ENCODE data around the gene ITPR1.

DNA sequence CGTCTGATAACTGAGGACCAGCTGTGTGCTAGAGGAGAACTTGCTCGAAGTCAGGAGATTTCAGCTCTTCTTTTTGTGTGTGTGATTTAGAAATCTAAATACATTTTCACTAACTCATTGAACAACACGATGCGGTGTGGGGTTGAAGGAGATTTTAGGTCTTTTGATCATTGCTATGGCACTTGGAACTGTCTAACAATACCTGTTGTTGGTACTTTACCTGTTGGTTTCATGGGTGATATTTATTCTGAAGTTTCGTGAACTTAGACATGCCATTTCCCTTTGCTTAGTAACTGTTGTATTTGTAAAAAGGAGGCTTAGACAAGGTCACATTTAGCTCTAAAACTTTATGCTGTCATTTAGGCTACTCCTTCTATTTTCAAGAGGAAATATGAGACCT is 99.9 kb downstream of the ITPR1 start:
- TF ChIP-seq CTCF (IDR thresholded peaks at IDR 0.05; ENCODE audit: low read length) (no peak), EZH2 (IDR thresholded peaks at IDR 0.05; ENCODE audit: borderline replicate concordance, low read length) (no peak)
